Measurements from ENCODE around the gene PTGFRN. TPM values are rescaled to one million over a fixed set of nuclear protein-coding genes. Genes with fewer than 3 reads are reported as not detected.
A peak's percentile ranks its signal among the peaks of the same experiment; 100 is the strongest.
"Not testable (repeated sequence)": the region's sequence is repeated elsewhere in the genome, so short reads cannot be mapped to it uniquely, and the experiment has no call there.

PTGFRN gene
- total RNA-seq (under 1 TPM; 0.23 to 0.47 TPM), polyA plus RNA-seq (under 1 TPM in 1 of 3 donors, not detected in 2; 0.09 TPM), total RNA-seq (0.22 to 12.8 (median 2.2) reads per million in 6 experiments)

GRCh38 chr1:116909512-116910378 is at the start of gene PTGFRN:
Gene PTGFRN, plus strand, starts transcription at chr1:116909916. Its CDS starts 288 bp downstream, at chr1:116910204.
- H3K36me3 Mint-ChIP-seq, result no peaks in the 10 kb centered on the region
- DNase-seq, result peak in 6 of 10 donors; percentile 5 to 41 (median 17)
- POLR2A ChIA-PET, result interaction anchor here (0.6 kb wide), 1 partner anchor 962 kb away, joined by 3 read pairs; no protein-coding TSS in a partner anchor
- peak within 1 kb of the TSS in 9 of 10 donors; percentile 73 to 91 (median 82) for H3K4me3 Mint-ChIP-seq
- peak; percentile 69 to 72 for ATAC-seq
- H3K9me3 Mint-ChIP-seq, result no peaks in the 10 kb centered on the region
- peaks cover 3 to 8% (median 4%) of the 10 kb centered on the region in 4 donors for H3K4me1 Mint-ChIP-seq
- peaks cover 0 to 7% (median 0%) of the 10 kb centered on the region in 5 donors for H3K27me3 Mint-ChIP-seq
- peak within 1 kb of the TSS in 7 of 10 donors; percentile 6 to 69 (median 46) for H3K27ac Mint-ChIP-seq

GRCh38 chr1:116860167-116860566 is 49.5 kb upstream of the PTGFRN start:
- H3K27me3 Mint-ChIP-seq, ATAC-seq, POLR2A ChIA-PET, H3K4me3 Mint-ChIP-seq, H3K4me1 Mint-ChIP-seq, H3K9me3 Mint-ChIP-seq, H3K36me3 Mint-ChIP-seq, DNase-seq: not testable (repeated sequence)
- peak overlapping the region in 2 of 10 donors; percentile 17 to 35 for H3K27ac Mint-ChIP-seq

GRCh38 chr1:116861137-116861536 is 48.6 kb upstream of the PTGFRN start:
- POLR2A ChIA-PET, result no interaction called here
- Mint-ChIP-seq H3K4me3 (no peak overlapping the region), H3K9me3 (no peaks in the 10 kb centered on the region), H3K27me3 (no peaks in the 10 kb centered on the region), H3K27ac (peak overlapping the region in 1 of 10 donors; percentile 10), H3K4me1 (peaks cover 0 to 1% (median 0%) of the 10 kb centered on the region in 4 donors), H3K36me3 (no peaks in the 10 kb centered on the region)
- DNase-seq (no peak), ATAC-seq (no peak)

- H3K27ac Mint-ChIP-seq, DNase-seq, H3K9me3 Mint-ChIP-seq, H3K27me3 Mint-ChIP-seq, ATAC-seq, H3K4me1 Mint-ChIP-seq, POLR2A ChIA-PET, H3K4me3 Mint-ChIP-seq, H3K36me3 Mint-ChIP-seq: not testable (repeated sequence)
These were observed 46.7 kb upstream of the PTGFRN start for GRCh38 chr1:116863031-116863430.

GRCh38 chr1:116866478-116866877 is 43.2 kb upstream of the PTGFRN start:
- H3K4me3 Mint-ChIP-seq, ATAC-seq, H3K27ac Mint-ChIP-seq, DNase-seq, H3K9me3 Mint-ChIP-seq, H3K36me3 Mint-ChIP-seq, H3K4me1 Mint-ChIP-seq, POLR2A ChIA-PET, H3K27me3 Mint-ChIP-seq: not testable (repeated sequence)

- no peaks in the 10 kb centered on the region for H3K36me3 Mint-ChIP-seq
- ATAC-seq (no peak), DNase-seq (no peak)
- POLR2A ChIA-PET, result no interaction called here
- H3K27ac Mint-ChIP-seq, result no peak overlapping the region
- H3K27me3 Mint-ChIP-seq, result no peaks in the 10 kb centered on the region
- no peak overlapping the region for H3K4me3 Mint-ChIP-seq
- H3K4me1 Mint-ChIP-seq, result no peaks in the 10 kb centered on the region
- H3K9me3 Mint-ChIP-seq, result peaks cover 0 to 2% (median 0%) of the 10 kb centered on the region in 9 donors
These were observed 41.3 kb upstream of the PTGFRN start for GRCh38 chr1:116868385-116868784.

- POLR2A ChIA-PET, result no interaction called here
- Mint-ChIP-seq H3K27me3 (peaks cover 0 to 5% (median 0%) of the 10 kb centered on the region in 5 donors), H3K4me3 (no peak overlapping the region), H3K4me1 (peaks cover 3 to 7% (median 6%) of the 10 kb centered on the region in 4 donors), H3K9me3 (peaks cover 0 to 2% (median 0%) of the 10 kb centered on the region in 9 donors), H3K27ac (peak overlapping the region in 3 of 10 donors; percentile 37 to 60 (median 53)), H3K36me3 (no peaks in the 10 kb centered on the region)
- DNase-seq (no peak), ATAC-seq (no peak)
These were observed 40.1 kb upstream of the PTGFRN start for GRCh38 chr1:116869611-116870010.

GRCh38 chr1:116870300-116870699 is 39.4 kb upstream of the PTGFRN start:
- H3K9me3 Mint-ChIP-seq, result peaks cover 0 to 2% (median 0%) of the 10 kb centered on the region in 9 donors
- POLR2A ChIA-PET, result no interaction called here
- ATAC-seq, result no peak
- peaks cover 3 to 13% (median 10%) of the 10 kb centered on the region in 4 donors for H3K4me1 Mint-ChIP-seq
- H3K27ac Mint-ChIP-seq, result peak overlapping the region in 3 of 10 donors; percentile 15 to 54 (median 23)
- peaks cover 0 to 5% (median 0%) of the 10 kb centered on the region in 5 donors for H3K27me3 Mint-ChIP-seq
- DNase-seq, result no peak
- H3K4me3 Mint-ChIP-seq, result no peak overlapping the region
- H3K36me3 Mint-ChIP-seq, result no peaks in the 10 kb centered on the region

- peaks cover 0 to 5% (median 0%) of the 10 kb centered on the region in 5 donors for H3K27me3 Mint-ChIP-seq
These were observed 38.0 kb upstream of the PTGFRN start for GRCh38 chr1:116871779-116872146.

GRCh38 chr1:116873680-116874271 is 35.9 kb upstream of the PTGFRN start:
- POLR2A ChIA-PET, result no interaction called here
- no peak overlapping the region for H3K4me3 Mint-ChIP-seq

More at GRCh38 chr1:116871779-116872146, 38.0 kb upstream of the PTGFRN start:
- Mint-ChIP-seq H3K4me3 (no peak overlapping the region), H3K27ac (no peak overlapping the region), H3K4me1 (peaks cover 7 to 17% (median 14%) of the 10 kb centered on the region in 4 donors), H3K9me3 (peaks cover 0 to 2% (median 0%) of the 10 kb centered on the region in 9 donors), H3K36me3 (no peaks in the 10 kb centered on the region)
- no peak for DNase-seq
- no peak for ATAC-seq
- POLR2A ChIA-PET, result no interaction called here

GRCh38 chr1:116874733-116875249 is 34.9 kb upstream of the PTGFRN start:
- ATAC-seq, result no peak
- POLR2A ChIA-PET, result no interaction called here
- peak overlapping the region in 3 of 10 donors; percentile 15 to 68 (median 59) for H3K27ac Mint-ChIP-seq

More at GRCh38 chr1:116873680-116874271, 35.9 kb upstream of the PTGFRN start:
- Mint-ChIP-seq H3K4me1 (peaks cover 7 to 17% (median 14%) of the 10 kb centered on the region in 4 donors), H3K36me3 (no peaks in the 10 kb centered on the region), H3K27me3 (peaks cover 0 to 5% (median 0%) of the 10 kb centered on the region in 5 donors), H3K9me3 (peaks cover 0 to 2% (median 0%) of the 10 kb centered on the region in 9 donors), H3K27ac (no peak overlapping the region)
- ATAC-seq (no peak), DNase-seq (no peak)

GRCh38 chr1:116875391-116875790 is 34.3 kb upstream of the PTGFRN start:
- Mint-ChIP-seq H3K4me3 (peak overlapping the region in 5 of 10 donors; percentile 22 to 60 (median 32)), H3K27me3 (peaks cover 0 to 5% (median 0%) of the 10 kb centered on the region in 5 donors), H3K36me3 (no peaks in the 10 kb centered on the region), H3K9me3 (peaks cover 0 to 2% (median 0%) of the 10 kb centered on the region in 9 donors), H3K4me1 (peaks cover 7 to 17% (median 14%) of the 10 kb centered on the region in 4 donors), H3K27ac (peak overlapping the region in 4 of 10 donors; percentile 28 to 68 (median 56))
- DNase-seq, result no peak
- ATAC-seq, result no peak
- POLR2A ChIA-PET, result no interaction called here

More at GRCh38 chr1:116874733-116875249, 34.9 kb upstream of the PTGFRN start:
- Mint-ChIP-seq H3K4me1 (peaks cover 7 to 17% (median 14%) of the 10 kb centered on the region in 4 donors), H3K36me3 (no peaks in the 10 kb centered on the region), H3K4me3 (peak overlapping the region in 5 of 10 donors; percentile 6 to 60 (median 22)), H3K27me3 (peaks cover 0 to 5% (median 0%) of the 10 kb centered on the region in 5 donors), H3K9me3 (peaks cover 0 to 2% (median 0%) of the 10 kb centered on the region in 9 donors)
- DNase-seq, result peak in 1 of 10 donors; percentile 9
